ENCODE data around the gene KCNH1.

DNA sequence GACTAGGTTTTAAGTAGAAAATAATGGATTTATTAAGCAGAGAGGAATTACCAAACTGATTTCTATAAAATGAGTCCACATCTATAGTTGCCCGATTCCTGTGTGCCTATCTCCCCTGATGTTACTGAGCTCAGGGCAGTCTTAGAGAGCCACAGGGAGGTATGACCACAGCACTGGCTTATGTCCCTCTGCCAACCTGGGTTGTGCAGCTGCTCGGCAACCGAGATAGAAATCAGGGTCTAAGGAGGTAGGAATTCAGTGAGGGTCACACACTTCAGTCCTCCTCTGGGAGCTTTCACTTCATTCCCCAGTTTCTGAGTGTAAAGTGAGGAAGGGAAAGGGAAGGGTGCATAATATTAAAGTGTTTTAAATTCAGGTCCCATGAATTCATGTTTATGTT, 386.8 kb downstream of the KCNH1 start:
- TF ChIP-seq, protein P1, sequence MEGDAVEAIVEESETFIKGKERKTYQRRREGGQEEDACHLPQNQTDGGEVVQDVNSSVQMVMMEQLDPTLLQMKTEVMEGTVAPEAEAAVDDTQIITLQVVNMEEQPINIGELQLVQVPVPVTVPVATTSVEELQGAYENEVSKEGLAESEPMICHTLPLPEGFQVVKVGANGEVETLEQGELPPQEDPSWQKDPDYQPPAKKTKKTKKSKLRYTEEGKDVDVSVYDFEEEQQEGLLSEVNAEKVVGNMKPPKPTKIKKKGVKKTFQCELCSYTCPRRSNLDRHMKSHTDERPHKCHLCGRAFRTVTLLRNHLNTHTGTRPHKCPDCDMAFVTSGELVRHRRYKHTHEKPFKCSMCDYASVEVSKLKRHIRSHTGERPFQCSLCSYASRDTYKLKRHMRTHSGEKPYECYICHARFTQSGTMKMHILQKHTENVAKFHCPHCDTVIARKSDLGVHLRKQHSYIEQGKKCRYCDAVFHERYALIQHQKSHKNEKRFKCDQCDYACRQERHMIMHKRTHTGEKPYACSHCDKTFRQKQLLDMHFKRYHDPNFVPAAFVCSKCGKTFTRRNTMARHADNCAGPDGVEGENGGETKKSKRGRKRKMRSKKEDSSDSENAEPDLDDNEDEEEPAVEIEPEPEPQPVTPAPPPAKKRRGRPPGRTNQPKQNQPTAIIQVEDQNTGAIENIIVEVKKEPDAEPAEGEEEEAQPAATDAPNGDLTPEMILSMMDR (IDR thresholded peaks at IDR 0.05): no peak
- TF ChIP-seq POLR2A (IDR thresholded peaks at IDR 0.05): no peak

Data from testis (tissue), 2 donors.